Measurements from ENCODE around the gene GPD1.

Gene GPD1

GRCh38 chr12:50156641-50157040 lies 52.8 kb downstream of the GPD1 start:
- no peak for DNase-seq (ENCODE audit: low read depth)
- TF ChIP-seq, protein P1, sequence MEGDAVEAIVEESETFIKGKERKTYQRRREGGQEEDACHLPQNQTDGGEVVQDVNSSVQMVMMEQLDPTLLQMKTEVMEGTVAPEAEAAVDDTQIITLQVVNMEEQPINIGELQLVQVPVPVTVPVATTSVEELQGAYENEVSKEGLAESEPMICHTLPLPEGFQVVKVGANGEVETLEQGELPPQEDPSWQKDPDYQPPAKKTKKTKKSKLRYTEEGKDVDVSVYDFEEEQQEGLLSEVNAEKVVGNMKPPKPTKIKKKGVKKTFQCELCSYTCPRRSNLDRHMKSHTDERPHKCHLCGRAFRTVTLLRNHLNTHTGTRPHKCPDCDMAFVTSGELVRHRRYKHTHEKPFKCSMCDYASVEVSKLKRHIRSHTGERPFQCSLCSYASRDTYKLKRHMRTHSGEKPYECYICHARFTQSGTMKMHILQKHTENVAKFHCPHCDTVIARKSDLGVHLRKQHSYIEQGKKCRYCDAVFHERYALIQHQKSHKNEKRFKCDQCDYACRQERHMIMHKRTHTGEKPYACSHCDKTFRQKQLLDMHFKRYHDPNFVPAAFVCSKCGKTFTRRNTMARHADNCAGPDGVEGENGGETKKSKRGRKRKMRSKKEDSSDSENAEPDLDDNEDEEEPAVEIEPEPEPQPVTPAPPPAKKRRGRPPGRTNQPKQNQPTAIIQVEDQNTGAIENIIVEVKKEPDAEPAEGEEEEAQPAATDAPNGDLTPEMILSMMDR (IDR thresholded peaks at IDR 0.05; ENCODE audit: control insufficient read depth, insufficient read depth, low read depth, low read length, missing control alignments) = no peak

GRCh38 chr12:50157259-50157658 lies 53.5 kb downstream of the GPD1 start:
- no peak for DNase-seq (ENCODE audit: low read depth)
- H3K4me3 ChIP-seq (ENCODE audit: control insufficient read depth, low read depth, low read length) = no peak overlapping the region
- TF ChIP-seq, protein P1 (IDR thresholded peaks at IDR 0.05; ENCODE audit: control insufficient read depth, insufficient read depth, low read depth, low read length, missing control alignments) = no peak

More at GRCh38 chr12:50156641-50157040, 52.8 kb downstream of the GPD1 start:
- no peak overlapping the region for H3K4me3 ChIP-seq (ENCODE audit: control insufficient read depth, low read depth, low read length)

DNA sequence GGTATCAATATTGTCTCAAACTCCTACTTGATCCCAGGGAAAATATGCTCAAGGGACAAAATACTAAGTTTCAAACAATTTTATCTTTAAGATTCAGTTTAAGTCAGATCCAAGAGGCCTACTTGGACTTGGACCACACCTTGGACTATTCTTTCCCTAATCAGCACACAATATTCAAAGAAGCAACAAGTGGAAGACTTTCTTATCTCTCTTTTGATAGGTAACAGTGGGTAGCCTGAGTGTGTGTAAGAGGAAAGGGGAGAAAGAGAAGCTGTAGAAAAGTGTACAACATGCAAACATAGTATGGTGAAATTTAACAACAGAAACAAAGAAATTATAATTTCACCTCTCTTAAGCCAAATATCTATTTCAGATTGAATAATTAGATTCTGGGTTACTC lies 56.8 kb downstream of the GPD1 start:
- TF ChIP-seq, protein P1 (IDR thresholded peaks at IDR 0.05; ENCODE audit: control insufficient read depth, insufficient read depth, low read depth, low read length, missing control alignments) = no peak
- DNase-seq (ENCODE audit: low read depth) = no peak
- no peak overlapping the region for H3K4me3 ChIP-seq (ENCODE audit: control insufficient read depth, low read depth, low read length)
